Heart left ventricle (tissue), 13 donors: ENCODE results near the gene PAQR5.

Experiments used
- CTCF ChIP-seq, 12 donors: fragments of 200-600 bp; sonication (generic) in 4 of 12; IDR thresholded peaks; one replicate each; pipeline versions ENCODE4 v1.5.0 to v1.8.0; 2018 to 2022; ENCODE audit warnings: antibody characterized with exemption in 12 of 12, mild to moderate bottlenecking in 5 of 12
- POLR2A ChIP-seq, 2 donors: fragments of 450-650 bp; IDR thresholded peaks; one replicate each; pipeline ENCODE4 v1.6.1; 2017; ENCODE audit warnings: antibody characterized with exemption in 2 of 2, mild to moderate bottlenecking in 2 of 2, moderate library complexity in 2 of 2
- donor health status: ischemic (EF 13 %, LVEDD 7.1; RV severe dilation, severe dysfunction).
- donor health status: DM: no; HTN: yes; CAD: no.
- donor health status: DM: no; HTN: no; CAD: no.
- donor health status: ischemic (EF 25% LVEDD 6.9; RV normal size, moderate dysfunction).
- donor health status: ischemic (EF 25% LVEDD 5.7; RV mildly dilated, moderate dysfunction).
- donor health status: ischemic (EF 35%, LVEDD 5.7; RV mildly dilated, moderate dysfunction).
- donor health status: nonischemic (EF 11% LVEDD 7.7; RV severe dilation, severe dysfunction).
- donor health status: DM: yes; HTN: yes; CAD: no.
- donor health status: PGD.
- donor health status: ischemic (EF 29% LVEDD 5.4; RV normal size, mild dysfunction).
- donor health status: nonischemic (EF 23%, LVEDD 6.1; RV moderate dilation, normal function).

- no peak for TF ChIP-seq CTCF (IDR thresholded peaks at IDR 0.05)
- TF ChIP-seq POLR2A (IDR thresholded peaks at IDR 0.05) = no peak
Observed at GRCh38 chr15:69290346-69291164, 8.2 kb upstream of the PAQR5 start.
